ENCODE measurements around the gene PER2.
"Not testable (repeated sequence)": the region's sequence is repeated elsewhere in the genome, so short reads cannot be mapped to it uniquely, and the experiment has no call there.

PER2 gene

GRCh38 chr2:238287737-238288649, at the start of gene PER2:
Gene PER2, minus strand, starts transcription at chr2:238288610. Its CDS starts 10,674 bp downstream, at chr2:238277936.
- DNase-seq: no peak

GRCh38 chr2:238337846-238338245, 49.4 kb upstream of the PER2 start:
- DNase-seq: no peak

GRCh38 chr2:238336793-238337444, 48.5 kb upstream of the PER2 start:
- DNase-seq: no peak

- no peak for DNase-seq
Observed at GRCh38 chr2:238336151-238336550, 47.7 kb upstream of the PER2 start.

- DNase-seq: not testable (repeated sequence)
Observed at GRCh38 chr2:238335591-238335990, 47.2 kb upstream of the PER2 start.

- DNase-seq: no peak
Observed at GRCh38 chr2:238334885-238335284, 46.5 kb upstream of the PER2 start.

- DNase-seq: no peak
Observed at GRCh38 chr2:238331916-238332315, 43.5 kb upstream of the PER2 start.

- no peak for DNase-seq
Observed at GRCh38 chr2:238330391-238330790, 42.0 kb upstream of the PER2 start.

- no peak for DNase-seq
Observed at GRCh38 chr2:238327751-238328150, 39.3 kb upstream of the PER2 start.

- DNase-seq: no peak
Observed at GRCh38 chr2:238326801-238327365, 38.5 kb upstream of the PER2 start.

- no peak for DNase-seq
Observed at GRCh38 chr2:238325694-238326093, 37.3 kb upstream of the PER2 start.

GRCh38 chr2:238324248-238324647, 35.8 kb upstream of the PER2 start:
- not testable (repeated sequence) for DNase-seq

GRCh38 chr2:238322001-238322411, 33.6 kb upstream of the PER2 start:
- DNase-seq: no peak

GRCh38 chr2:238321467-238321866, 33.1 kb upstream of the PER2 start:
- DNase-seq: no peak

- no peak for DNase-seq
Observed at GRCh38 chr2:238320648-238321281, 32.4 kb upstream of the PER2 start.

GRCh38 chr2:238320246-238320647, 31.8 kb upstream of the PER2 start, which contains the start of gene TRAF3IP1:
Gene TRAF3IP1, plus strand, starts transcription at chr2:238320518. Its CDS starts 145 bp downstream, at chr2:238320663.
- peak; percentile 68 for DNase-seq

GRCh38 chr2:238315031-238315595, 26.7 kb upstream of the PER2 start:
- no peak for DNase-seq

GRCh38 chr2:238314576-238314975, 26.2 kb upstream of the PER2 start:
- no peak for DNase-seq

GRCh38 chr2:238313991-238314350, 25.6 kb upstream of the PER2 start:
- DNase-seq: no peak

GRCh38 chr2:238313289-238313990, 25.0 kb upstream of the PER2 start:
- no peak for DNase-seq

- DNase-seq: not testable (repeated sequence)
Observed at GRCh38 chr2:238310721-238311120, 22.3 kb upstream of the PER2 start.

GRCh38 chr2:238308177-238308576, 19.8 kb upstream of the PER2 start:
- no peak for DNase-seq
